Measurements from ENCODE around the gene C3orf62.

DNA sequence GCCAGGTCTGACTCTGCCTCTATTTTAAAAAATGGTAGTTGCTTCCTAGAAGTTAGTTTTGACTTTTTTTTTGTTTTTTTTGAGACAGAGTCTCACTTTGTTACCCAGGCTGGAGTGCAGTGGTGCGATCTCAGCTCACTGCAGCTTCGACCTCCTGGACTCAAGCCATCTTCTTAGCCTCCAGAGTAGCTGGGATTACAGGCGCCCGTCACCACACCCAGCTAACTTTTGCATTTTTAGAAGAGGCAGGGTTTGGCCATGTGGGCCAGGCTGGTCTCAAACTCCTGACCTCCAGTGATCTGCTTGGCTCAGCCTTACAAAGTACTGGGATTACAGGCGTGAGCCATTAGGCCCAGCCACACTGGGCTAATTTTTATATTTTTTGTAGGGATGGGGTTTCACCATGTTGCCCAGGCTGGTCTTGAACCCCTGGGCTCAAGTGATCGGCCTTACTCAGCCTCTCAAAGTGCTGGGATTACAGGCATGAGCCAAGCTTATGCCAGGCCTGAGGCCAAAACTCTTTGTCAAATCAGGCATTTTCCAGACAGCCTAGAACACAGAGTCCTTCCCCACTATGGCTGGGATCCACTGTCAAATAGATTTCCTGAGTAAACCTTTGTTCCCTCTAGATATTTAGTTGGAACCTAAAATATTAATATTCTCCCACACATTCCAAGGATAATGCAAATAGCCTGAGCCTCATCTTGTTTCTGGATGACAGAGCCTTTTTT is 13.7 kb downstream of the C3orf62 start:
- TF ChIP-seq TAF1 (IDR thresholded peaks at IDR 0.05; ENCODE audit: borderline replicate concordance, low read depth, low read length) (no peak), POLR2A (IDR thresholded peaks at IDR 0.05; ENCODE audit: low read depth, low read length) (no peak)
